Karpas-422 (cell line): Measurements from ENCODE around the gene SLC11A1. TPM values are rescaled to one million over a fixed set of nuclear protein-coding genes. Genes with fewer than 3 reads are reported as not detected.

Source experiments
- DNase-seq: peaks from one replicate; pipeline ENCODE4 v3.0.0-alpha.2; 2015
- H2AFZ ChIP-seq: fragments of 200-600 bp; sonication (generic); 2 replicates; pipeline ENCODE4 v1.6.1; 2014; ENCODE audit warnings: antibody characterized with exemption, low read length, mixed read lengths
- H3K27ac ChIP-seq: fragments of 200-600 bp; sonication (generic); 2 replicates; pipeline ENCODE4 v1.5.1; 2014; ENCODE audit warnings: mild to moderate bottlenecking, low read length, moderate library complexity
- H3K27me3 ChIP-seq: fragments of 200-600 bp; sonication (generic); 2 replicates; pipeline ENCODE4 v1.6.1; 2014; ENCODE audit warnings: low read length, mixed read lengths
- H3K36me3 ChIP-seq: fragments of 200-600 bp; sonication (generic); 2 replicates; pipeline ENCODE4 v1.6.1; 2014; ENCODE audit warnings: low read length, mixed read lengths; ENCODE audit not compliant: insufficient read depth
- H3K4me1 ChIP-seq: fragments of 200-600 bp; sonication (generic); 2 replicates; pipeline ENCODE4 v1.6.1; 2014; ENCODE audit warnings: mild to moderate bottlenecking, low read length, mixed read lengths
- H3K4me2 ChIP-seq: fragments of 200-600 bp; sonication (generic); 2 replicates; pipeline ENCODE4 v1.6.1; 2014; ENCODE audit warnings: low read length, low read depth, mild to moderate bottlenecking; ENCODE audit not compliant: poor library complexity, severe bottlenecking
- H3K4me3 ChIP-seq: fragments of 200-600 bp; sonication (generic); 2 replicates; pipeline ENCODE4 v1.5.1; 2014; ENCODE audit warnings: mild to moderate bottlenecking, antibody characterized with exemption, low read length, mixed read lengths
- H3K79me2 ChIP-seq: fragments of 200-600 bp; sonication (generic); 2 replicates; pipeline ENCODE4 v1.6.1; 2014; ENCODE audit warnings: mild to moderate bottlenecking, low read length, mixed read lengths
- H3K9ac ChIP-seq: fragments of 200-600 bp; sonication (generic); 2 replicates; pipeline ENCODE4 v1.6.0; 2014; ENCODE audit warnings: low read length
- H3K9me2 ChIP-seq: fragments of 200-600 bp; sonication (generic), shearing (Covaris generic); replicated peaks from 2 replicates; pipeline ENCODE4 v1.6.0; 2014; ENCODE audit warnings: mild to moderate bottlenecking, low read length, moderate library complexity; ENCODE audit not compliant: insufficient read depth
- H3K9me3 ChIP-seq: fragments of 300-700, 200-600 bp; sonication (generic); 2 replicates; pipeline ENCODE4 v1.6.1; 2014; ENCODE audit warnings: low read length, mixed read lengths
- H4K20me1 ChIP-seq: fragments of 200-600 bp; sonication (generic); 2 replicates; pipeline ENCODE4 v1.6.1; 2014; ENCODE audit warnings: mild to moderate bottlenecking, antibody characterized with exemption, low read length, low read depth; ENCODE audit not compliant: insufficient read depth
- total RNA-seq: library from RNA; depleted of rRNA; stranded (reverse); fragments of >200 nt; shearing (Covaris generic); gene quantifications from 2 replicates; pipeline ENCODE4 v1.2.3, GENCODE V29; 2014; ENCODE audit warnings: low replicate concordance

Gene SLC11A1
- total RNA-seq, 1 experiment from 2014 or later: not detected

DNA sequence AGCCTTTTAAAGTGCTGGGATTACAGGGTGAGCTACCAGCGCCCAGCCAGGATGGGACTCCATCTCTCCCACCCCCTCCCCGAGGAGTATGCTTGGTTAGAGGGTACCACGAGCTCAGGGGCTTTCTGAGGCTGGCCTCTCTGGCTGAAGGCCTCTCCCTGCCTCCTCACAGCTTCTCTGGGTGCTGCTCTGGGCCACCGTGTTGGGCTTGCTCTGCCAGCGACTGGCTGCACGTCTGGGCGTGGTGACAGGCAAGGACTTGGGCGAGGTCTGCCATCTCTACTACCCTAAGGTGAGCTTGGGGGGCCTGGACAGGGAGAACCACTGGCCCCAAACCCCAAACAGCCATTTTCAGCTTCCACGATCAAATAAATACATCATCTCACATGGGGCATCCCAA is 2.9 kb downstream of the SLC11A1 start:
- H3K9me2 ChIP-seq: no peaks in the 10 kb centered on the region
- no peaks in the 10 kb centered on the region for H3K27me3 ChIP-seq
- H3K4me1 ChIP-seq: peaks cover 28% of the 10 kb centered on the region
- no peak for DNase-seq
- H2AFZ ChIP-seq: no peak overlapping the region
- no peaks in the 10 kb centered on the region for H3K79me2 ChIP-seq
- H4K20me1 ChIP-seq: no peaks in the 10 kb centered on the region
- no peak overlapping the region for H3K27ac ChIP-seq
- H3K9ac ChIP-seq: no peak overlapping the region
- no peaks in the 10 kb centered on the region for H3K9me3 ChIP-seq
- H3K36me3 ChIP-seq: no peaks in the 10 kb centered on the region
- H3K4me2 ChIP-seq: no peak overlapping the region
- H3K4me3 ChIP-seq: no peak overlapping the region

DNA sequence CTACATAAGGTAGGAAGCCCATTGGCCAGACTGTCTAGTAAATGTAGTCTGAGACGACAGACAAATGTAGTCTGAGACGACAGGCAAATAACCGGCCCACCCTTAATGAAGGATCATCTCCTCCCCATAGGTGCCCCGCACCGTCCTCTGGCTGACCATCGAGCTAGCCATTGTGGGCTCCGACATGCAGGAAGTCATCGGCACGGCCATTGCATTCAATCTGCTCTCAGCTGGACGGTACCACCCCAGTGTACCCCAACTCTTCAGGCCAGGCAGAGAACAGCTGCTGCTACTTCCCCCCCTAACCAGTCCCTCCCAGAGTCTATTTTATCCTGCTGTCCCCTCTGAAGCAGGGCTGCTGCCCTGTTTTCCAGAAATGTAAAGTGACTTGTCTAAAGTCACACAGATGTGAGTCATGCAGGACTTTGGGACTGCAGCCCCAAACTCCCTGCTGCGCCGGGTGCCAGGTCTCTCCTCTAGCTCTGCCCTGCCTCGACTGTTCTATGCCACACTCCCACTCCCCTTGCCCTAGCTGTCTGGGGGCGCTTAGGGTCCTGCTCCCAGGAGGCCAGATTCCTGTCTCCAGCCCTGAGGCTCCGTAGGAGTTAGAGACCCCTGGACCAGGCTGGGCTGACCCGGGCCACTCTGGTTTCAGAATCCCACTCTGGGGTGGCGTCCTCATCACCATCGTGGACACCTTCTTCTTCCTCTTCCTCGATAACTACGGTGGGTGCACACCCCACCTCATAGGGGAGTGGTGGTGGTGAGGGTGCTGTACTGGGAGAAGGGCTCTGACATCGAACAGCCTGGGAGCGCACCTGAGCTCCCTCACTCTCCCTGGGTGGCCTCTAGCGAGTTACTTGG is 4.7 kb downstream of the SLC11A1 start:
- no peak for DNase-seq
- Histone ChIP-seq H3K9me3 (no peaks in the 10 kb centered on the region), H3K79me2 (no peaks in the 10 kb centered on the region), H3K9me2 (no peaks in the 10 kb centered on the region), H3K27me3 (no peaks in the 10 kb centered on the region), H4K20me1 (no peaks in the 10 kb centered on the region), H3K9ac (no peak overlapping the region), H2AFZ (no peak overlapping the region), H3K4me3 (no peak overlapping the region), H3K27ac (no peak overlapping the region), H3K36me3 (no peaks in the 10 kb centered on the region), H3K4me2 (no peak overlapping the region), H3K4me1 (peaks cover 26% of the 10 kb centered on the region)

DNA sequence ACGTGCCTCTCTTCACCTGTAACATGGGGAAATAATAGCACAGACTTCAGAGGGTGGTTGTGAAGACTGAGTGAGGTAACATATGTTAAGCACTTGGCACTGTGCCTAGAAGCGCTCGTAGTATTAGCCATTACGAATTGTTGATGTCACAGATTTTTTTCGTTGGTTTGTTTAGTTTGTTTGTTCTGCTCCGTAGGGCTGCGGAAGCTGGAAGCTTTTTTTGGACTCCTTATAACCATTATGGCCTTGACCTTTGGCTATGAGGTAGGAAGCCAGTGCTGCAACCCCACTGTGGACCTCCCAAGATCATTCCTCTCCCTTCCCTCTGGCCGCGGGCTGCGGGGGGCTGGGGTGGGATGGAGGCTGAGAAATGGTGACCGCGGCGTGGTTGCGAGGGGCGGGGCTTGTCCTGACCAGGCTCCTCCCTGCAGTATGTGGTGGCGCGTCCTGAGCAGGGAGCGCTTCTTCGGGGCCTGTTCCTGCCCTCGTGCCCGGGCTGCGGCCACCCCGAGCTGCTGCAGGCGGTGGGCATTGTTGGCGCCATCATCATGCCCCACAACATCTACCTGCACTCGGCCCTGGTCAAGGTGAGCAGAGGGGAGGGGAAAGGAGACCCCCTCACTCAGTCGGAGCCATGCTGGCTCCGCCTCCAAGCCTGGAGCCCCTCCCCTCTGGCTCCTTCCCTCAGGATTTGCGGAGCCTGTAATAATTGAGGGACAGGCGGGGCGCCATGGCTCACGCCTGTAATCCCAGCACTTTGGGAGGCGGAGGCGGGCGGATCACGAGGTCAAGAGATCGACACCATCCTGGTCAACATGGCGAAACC is 5.5 kb downstream of the SLC11A1 start:
- Histone ChIP-seq H3K9me3 (no peaks in the 10 kb centered on the region), H3K9me2 (no peaks in the 10 kb centered on the region), H3K27ac (no peak overlapping the region), H3K4me1 (peaks cover 17% of the 10 kb centered on the region), H3K4me3 (no peak overlapping the region), H3K4me2 (no peak overlapping the region), H2AFZ (no peak overlapping the region), H3K79me2 (no peaks in the 10 kb centered on the region), H3K27me3 (no peaks in the 10 kb centered on the region), H3K9ac (no peak overlapping the region), H3K36me3 (no peaks in the 10 kb centered on the region), H4K20me1 (no peaks in the 10 kb centered on the region)
- peak; percentile 54 for DNase-seq

DNA sequence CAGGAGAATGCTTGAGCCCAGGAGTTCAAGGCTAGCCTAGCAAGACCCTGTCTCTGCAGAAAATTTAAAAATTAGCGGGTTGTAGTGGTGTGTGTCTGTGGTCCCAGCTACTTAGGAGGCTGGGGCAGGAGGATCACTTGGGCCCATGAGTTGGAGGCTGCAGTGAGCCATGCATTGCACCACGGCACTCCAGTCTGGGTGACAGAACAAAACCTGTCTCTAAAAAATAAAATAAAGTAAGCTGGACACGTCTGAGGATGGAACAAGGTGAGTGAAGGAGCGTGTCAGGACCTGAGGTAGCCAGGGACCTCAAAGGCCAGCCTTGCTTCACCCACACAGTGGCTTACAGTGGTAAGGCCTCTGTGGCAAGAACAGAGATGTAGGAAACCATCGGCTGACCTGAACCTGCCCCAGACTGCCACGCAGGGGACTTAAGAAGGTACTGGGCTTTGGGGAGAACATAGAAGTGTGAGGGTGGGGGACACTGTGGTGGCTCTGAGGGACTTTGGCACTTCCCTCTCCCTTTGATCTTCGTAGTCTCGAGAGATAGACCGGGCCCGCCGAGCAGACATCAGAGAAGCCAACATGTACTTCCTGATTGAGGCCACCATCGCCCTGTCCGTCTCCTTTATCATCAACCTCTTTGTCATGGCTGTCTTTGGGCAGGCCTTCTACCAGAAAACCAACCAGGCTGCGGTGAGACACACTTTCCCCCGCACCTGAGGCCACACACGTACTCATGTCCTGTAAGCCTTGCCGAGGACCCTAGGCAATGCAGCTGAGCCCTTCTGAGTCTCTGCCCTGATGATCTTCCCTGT is 7.5 kb downstream of the SLC11A1 start:
- Histone ChIP-seq H3K4me3 (no peak overlapping the region), H3K36me3 (no peaks in the 10 kb centered on the region), H4K20me1 (no peaks in the 10 kb centered on the region), H3K4me1 (peaks cover 3% of the 10 kb centered on the region; the same call in 1 of the 2 replicates), H3K9ac (no peak overlapping the region), H3K27ac (no peak overlapping the region), H3K4me2 (no peak overlapping the region), H2AFZ (no peak overlapping the region), H3K79me2 (no peaks in the 10 kb centered on the region), H3K9me2 (no peaks in the 10 kb centered on the region), H3K9me3 (no peaks in the 10 kb centered on the region), H3K27me3 (no peaks in the 10 kb centered on the region)
- peak; percentile 37 for DNase-seq

- Histone ChIP-seq H4K20me1 (no peaks in the 10 kb centered on the region), H2AFZ (no peak overlapping the region), H3K9me3 (no peaks in the 10 kb centered on the region), H3K27ac (no peak overlapping the region), H3K9ac (no peak overlapping the region), H3K4me1 (peaks cover 12% of the 10 kb centered on the region), H3K36me3 (no peaks in the 10 kb centered on the region), H3K9me2 (no peaks in the 10 kb centered on the region), H3K27me3 (no peaks in the 10 kb centered on the region), H3K79me2 (no peaks in the 10 kb centered on the region), H3K4me2 (no peak overlapping the region), H3K4me3 (no peak overlapping the region)
- no peak for DNase-seq
Observed at GRCh38 chr2:218391202-218391601, 9.1 kb downstream of the SLC11A1 start.

DNA sequence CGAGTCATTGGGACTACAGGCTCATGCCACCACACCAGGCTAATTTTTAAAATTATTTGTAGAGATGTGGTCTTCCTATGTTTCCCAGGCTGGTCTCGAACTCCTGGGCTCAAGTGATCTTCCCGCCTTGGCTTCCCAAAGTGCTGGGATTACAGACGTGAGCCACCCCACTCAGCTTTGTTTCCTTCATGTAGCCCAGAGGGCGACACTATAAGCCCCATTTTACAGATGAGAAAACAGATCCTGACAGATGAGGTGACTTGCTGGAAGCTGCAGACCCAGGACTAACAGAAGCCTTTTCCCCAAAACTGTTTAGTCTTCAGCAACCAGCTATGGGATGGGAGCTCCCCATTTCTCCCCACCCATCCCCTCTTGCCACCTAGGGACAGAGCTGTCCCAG is 10.4 kb downstream of the SLC11A1 start:
- Histone ChIP-seq H3K36me3 (no peaks in the 10 kb centered on the region), H3K79me2 (no peaks in the 10 kb centered on the region), H3K4me1 (peaks cover 21% of the 10 kb centered on the region), H3K27ac (no peak overlapping the region), H3K9me3 (no peaks in the 10 kb centered on the region), H3K9me2 (no peaks in the 10 kb centered on the region), H2AFZ (no peak overlapping the region), H3K4me3 (no peak overlapping the region), H3K9ac (no peak overlapping the region), H3K4me2 (no peak overlapping the region), H4K20me1 (no peaks in the 10 kb centered on the region), H3K27me3 (no peaks in the 10 kb centered on the region)
- DNase-seq: no peak

- peak; percentile 35 for DNase-seq
- Histone ChIP-seq H4K20me1 (no peaks in the 10 kb centered on the region), H3K9ac (no peak overlapping the region), H3K4me1 (peaks cover 27% of the 10 kb centered on the region), H3K4me3 (no peak overlapping the region), H3K79me2 (no peaks in the 10 kb centered on the region), H3K27me3 (no peaks in the 10 kb centered on the region), H3K27ac (no peak overlapping the region), H3K9me3 (no peaks in the 10 kb centered on the region), H3K9me2 (no peaks in the 10 kb centered on the region), H2AFZ (no peak overlapping the region), H3K36me3 (no peaks in the 10 kb centered on the region), H3K4me2 (no peak overlapping the region)
Observed at GRCh38 chr2:218392891-218393462, 10.9 kb downstream of the SLC11A1 start.
